Stimulated activated CD4-positive, alpha-beta T cell treated with anti-CD3 and anti-CD28 coated beads, Interleukin-4, amount 100 ng/mL, for 24 hours (primary cell): ENCODE data around the gene CD2BP2.
"Not testable (repeated sequence)": the region's sequence is repeated elsewhere in the genome, so short reads cannot be mapped to it uniquely, and the experiment has no call there.

Source experiments
- DNase-seq: peaks from one replicate; pipeline ENCODE4 v3.0.0-alpha.2; 2020

The CD2BP2 gene

DNA sequence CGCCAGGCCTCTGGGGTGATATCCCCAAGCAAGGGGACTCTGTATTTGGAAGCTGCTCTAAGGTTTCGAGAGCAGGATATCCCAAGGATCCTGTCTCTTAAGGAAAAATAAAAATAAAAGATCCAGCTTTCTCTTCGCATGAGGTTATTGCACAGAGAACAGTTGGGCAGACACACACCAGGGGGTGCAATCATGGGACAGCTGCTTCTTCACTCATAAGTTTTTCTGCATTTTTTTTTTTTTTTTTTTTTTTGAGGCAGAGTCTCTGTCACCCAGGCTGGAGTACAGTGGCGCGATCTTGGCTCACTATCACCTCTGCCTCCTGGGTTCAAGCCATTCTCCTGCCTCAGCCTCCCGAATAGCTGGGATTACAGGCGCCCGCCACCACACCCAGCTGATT, 13.1 kb downstream of the CD2BP2 start:
- not testable (repeated sequence) for DNase-seq

DNA sequence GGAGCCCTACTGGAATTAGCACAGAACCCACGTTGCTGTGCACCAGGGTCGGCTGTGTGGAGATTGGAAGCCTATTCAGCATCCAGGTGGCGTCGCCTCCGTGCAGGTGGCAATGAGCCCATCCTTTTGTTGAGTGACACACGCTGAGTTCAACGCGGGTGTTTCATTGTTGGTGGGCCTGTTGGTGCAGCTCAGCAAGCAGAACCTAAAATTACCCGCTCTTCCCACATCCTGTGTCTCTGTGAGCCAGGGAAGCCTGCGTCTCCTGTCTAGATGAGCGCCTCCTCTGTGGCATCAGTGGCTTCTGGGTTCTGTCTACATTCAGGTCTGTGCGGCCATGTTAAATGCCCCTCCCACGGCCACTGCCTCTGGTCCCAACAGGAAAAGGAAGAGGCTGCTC, 14.5 kb downstream of the CD2BP2 start:
- DNase-seq: no peak

DNA sequence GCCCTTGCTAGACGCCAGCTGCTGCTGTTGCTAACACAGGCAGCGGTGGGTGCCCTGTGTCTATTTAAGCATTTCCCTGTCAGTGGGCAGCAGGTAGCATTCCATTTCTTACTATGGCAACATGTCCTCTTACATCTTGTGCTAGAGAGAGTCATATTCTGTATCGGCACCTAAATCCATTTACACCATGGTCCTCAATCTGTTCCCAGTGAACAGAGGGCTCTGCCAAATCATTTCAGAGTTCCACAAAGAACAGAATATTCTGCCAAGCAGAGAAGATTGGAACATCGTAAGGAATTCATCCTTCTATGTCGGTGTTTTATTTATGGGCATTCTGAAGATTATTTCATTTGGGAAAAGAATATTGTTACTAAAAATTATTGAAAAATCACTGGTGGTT, 16.4 kb downstream of the CD2BP2 start:
- not testable (repeated sequence) for DNase-seq

DNA sequence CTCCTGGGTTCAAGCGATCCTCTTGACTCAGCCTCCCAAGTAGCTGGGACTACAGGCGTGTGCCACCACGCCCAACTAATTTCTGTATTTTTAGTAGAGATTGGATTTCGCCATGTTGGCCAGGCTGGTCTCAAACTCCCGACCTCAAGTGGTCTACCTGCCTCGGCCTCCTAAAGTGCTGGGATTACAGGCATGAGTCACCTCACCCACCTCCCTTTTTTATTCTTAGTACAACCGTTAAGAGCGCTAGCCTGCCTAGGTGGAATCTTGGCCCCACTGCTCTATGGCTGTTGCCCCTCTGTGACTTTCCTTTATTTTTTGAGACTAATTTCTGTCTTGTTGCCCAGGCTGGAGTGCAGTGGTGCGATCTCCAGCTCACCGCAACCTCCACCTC, 17.1 kb downstream of the CD2BP2 start:
- not testable (repeated sequence) for DNase-seq

DNA sequence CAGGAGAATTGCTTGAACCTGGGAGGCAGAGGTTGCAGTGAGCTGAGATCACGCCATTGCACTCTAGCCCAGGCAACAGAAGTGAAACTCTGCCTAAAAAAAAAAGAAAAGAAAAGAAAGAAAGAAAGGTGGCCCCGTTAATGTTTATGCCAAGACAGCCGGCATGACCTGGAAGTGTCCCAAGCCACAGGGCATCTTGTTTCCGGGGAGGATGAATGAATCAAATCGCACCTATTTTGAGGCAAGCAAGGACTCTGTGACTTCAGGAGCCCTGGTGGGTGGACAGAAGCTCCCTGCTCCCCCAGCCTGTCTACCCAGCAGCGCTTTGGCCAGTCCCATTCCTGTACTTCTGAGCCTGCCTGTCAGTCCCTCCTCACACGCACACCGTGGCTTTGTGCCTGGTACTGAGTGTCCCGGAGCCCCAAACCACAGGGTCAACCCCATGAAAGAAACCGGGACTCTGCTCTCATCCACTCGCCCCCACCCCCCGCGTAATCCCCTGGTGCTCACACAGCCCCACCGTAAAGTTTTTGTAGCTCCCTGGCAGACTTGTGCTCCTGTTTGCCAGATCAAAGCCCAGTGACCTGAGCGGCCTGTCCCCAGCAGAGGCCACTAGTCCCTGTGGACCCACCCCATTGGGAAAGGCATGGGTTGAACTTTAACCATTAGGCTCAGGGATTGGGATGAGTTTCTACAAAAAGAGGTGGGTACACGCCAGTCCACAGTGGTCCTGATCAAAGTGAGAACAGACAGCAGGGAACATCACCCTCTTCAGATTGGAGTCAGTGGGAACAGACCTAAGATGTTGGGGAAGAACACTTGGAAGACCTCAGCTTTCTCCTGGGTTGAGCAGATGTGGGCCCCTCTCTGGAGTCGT, 19.3 kb downstream of the CD2BP2 start:
- DNase-seq: no peak

DNA sequence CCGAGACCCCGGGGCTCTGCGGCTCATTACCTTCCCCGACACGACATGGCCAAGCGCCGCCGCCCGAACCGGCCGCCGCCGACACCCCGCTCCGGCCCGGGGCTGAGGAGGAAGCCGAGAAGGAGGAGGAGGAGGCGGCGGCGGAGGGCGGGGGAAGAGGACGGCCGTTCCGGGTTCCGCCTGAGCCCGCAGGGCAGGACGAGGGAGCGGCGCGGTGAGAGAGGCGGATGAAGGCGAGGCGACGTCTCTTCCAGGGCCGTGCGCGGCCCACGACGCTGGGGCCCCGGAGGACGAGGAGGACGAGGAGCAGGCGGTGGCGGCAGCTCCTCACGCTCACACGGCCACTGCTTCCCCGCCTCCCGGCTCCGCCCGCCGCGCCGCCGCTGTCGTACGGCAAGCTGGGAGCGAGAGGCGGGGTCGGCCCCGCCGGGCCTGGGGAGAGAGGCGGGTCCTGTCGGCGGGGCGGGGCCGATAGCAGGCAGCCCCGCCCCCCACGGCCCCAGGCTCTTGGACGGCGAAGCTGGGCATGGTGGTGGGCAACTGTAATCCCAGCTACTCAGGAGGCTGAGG, 20.0 kb downstream of the CD2BP2 start:
- DNase-seq: peak; percentile 83

DNA sequence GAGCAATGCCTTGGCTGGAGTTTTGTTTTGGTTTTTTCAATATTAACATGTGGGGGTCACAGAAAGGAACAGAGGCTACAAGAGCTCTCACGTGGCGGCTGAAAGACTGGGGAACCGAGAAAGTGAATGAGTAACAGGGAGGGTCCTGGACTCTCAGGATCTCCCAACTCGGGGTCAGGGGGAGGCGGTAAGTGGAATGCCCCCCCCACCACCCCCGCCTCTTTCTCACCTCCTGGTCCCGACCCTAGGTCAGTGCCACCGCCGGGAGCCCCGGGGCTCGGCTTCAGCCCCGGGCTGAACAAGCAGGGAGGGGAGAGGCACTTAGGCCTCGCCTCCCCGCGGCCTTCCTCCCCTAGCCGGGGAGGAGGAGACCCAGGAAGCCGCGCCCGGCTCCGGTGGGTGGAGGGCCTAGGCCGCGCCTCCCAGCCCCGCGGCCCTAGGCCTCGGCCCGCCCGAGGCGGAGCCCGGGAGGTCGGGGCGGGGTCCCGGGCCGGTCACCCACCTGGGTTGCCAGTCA, 20.6 kb downstream of the CD2BP2 start:
- DNase-seq: peak; percentile 84

DNA sequence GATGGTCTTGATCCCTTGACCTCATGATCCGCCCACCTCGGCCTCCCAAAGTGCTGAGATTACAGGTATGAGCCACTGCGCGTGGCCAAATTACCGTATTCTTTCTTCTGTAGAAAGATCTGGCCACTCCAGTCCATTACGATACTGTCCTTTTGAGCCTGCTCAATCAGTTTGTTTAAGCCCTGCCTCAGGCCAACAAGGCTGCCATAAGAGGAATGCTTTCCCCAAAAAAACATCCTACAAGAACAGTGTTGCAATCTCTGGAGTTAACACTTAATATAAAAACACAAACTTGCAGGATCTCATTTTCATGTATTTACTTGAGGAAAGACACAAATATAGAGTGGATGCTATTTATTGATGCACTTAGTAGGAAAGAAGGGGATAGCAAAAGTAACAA, 30.9 kb downstream of the CD2BP2 start:
- DNase-seq: not testable (repeated sequence)

DNA sequence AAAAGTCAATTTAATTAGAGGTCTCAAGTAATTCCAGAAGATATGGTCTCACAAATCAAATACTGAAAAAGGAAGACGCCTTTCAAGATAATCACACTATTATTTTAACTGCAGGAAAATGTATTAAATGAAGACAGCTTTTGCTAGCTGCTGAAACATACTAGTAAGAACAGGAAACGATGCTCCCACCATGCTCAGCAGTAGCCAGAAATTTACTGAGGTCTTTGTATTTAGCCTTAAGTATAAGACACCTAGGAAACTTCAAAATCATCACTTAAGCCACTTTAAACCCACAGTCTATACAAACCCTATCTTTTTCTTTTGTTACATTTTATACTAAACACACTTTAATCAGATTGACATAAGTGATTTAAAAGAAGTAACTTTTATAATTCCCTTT, 36.5 kb downstream of the CD2BP2 start:
- DNase-seq: not testable (repeated sequence)

DNA sequence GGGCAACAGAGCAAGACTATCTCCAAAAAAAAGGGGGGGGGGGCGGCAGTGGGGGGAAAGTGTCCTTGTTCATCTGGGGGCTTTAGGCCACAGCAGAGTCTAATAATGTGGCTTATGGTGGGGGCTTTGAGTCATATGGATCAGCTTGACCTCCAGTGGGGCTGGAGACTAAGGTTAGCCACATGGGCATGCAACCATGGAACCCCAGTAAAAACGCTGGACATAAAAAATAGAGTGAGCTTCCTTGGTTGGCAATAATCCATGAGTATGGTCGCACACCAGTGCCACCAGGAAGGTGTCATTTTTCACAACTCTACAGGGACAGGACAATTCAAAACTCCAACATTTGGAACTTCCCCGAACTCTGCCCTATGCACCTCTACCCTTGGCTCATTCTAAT, 44.2 kb downstream of the CD2BP2 start:
- DNase-seq: not testable (repeated sequence)

DNA sequence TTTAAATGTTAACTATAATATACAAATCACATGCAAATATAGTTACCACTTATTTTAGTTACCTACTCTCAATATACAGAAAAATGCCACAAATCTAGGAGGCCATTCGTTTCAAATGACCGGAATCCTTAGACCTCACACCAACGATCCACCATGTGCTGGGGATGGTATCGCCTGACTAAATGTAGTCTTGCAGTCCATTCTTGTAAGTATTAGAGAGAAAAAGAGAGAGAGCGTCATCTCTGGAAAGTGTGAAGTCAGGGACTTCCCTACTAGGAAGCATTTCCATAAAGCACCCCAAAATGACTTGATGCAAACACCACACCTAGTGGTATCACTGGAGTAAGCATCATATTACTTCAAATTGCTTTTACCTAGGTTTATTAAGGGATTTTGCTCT, 45.9 kb downstream of the CD2BP2 start:
- DNase-seq: not testable (repeated sequence)
